B cell (primary cell): Measurements from ENCODE around the gene CACNA2D3. TPM values are rescaled to one million over a fixed set of nuclear protein-coding genes. Genes with fewer than 3 reads are reported as not detected.

Source experiments
- ATAC-seq: fragments of 200-7000 bp; cut with Tn5 transposase; one replicate; pipeline ENCODE4 v1.10.0; 2021; ENCODE audit warnings: low read depth, mild to moderate bottlenecking, moderate number of reproducible peaks, moderate library complexity
- CTCF ChIA-PET: fragments of 350-600 bp; sonication (Branson Sonifier 250); formaldehyde crosslinking; loops from one replicate; lab custom pipeline; 2021; ENCODE audit warnings: antibody characterized with exemption, inconsistent platforms; lab: Charles Lee
- POLR2A ChIA-PET: fragments of 350-600 bp; sonication (Branson Sonifier 250); formaldehyde crosslinking; loops from one replicate; lab custom pipeline; 2021; ENCODE audit warnings: antibody characterized with exemption; lab: Charles Lee
- DNase-seq: peaks from one replicate; pipeline ENCODE4 v3.0.0; 2013
- H2AFZ ChIP-seq: 2 replicates; pipeline ENCODE4 v1.6.1; 2012; ENCODE audit warnings: mild to moderate bottlenecking, low read depth, low read length; ENCODE audit not compliant: insufficient read depth, poor library complexity, severe bottlenecking
- H3K27ac ChIP-seq, 2 donors: 1 replicate in 1 of 2; 2 replicates in 1 of 2; pipeline ENCODE4 v1.5.1; 2012 to 2013; ENCODE audit warnings: low read length in 2 of 2, mild to moderate bottlenecking in 2 of 2, moderate library complexity in 1 of 2
- H3K27me3 ChIP-seq, 4 experiments: fragments of 200-600 bp in 1 of 4; sonication (generic) in 1 of 4; replicated peaks in 1 of 4; 1 replicate in 2 of 4; 2 replicates in 2 of 4; pipeline versions ENCODE4 v1.6.1 to v1.7.0; 2013 to 2016; ENCODE audit warnings: low read length in 3 of 4, mild to moderate bottlenecking in 2 of 4, mixed read lengths in 1 of 4, moderate library complexity in 1 of 4; ENCODE audit not compliant: insufficient read depth in 4 of 4, control insufficient read depth in 3 of 4; ENCODE audit errors: control extremely low read depth in 1 of 4
- H3K36me3 ChIP-seq, 2 experiments: replicated peaks in 1 of 2; 1 replicate in 1 of 2; 2 replicates in 1 of 2; pipeline versions ENCODE4 v1.6.1 to v1.7.1; 2013; ENCODE audit warnings: low read length in 1 of 2; ENCODE audit not compliant: insufficient read depth in 2 of 2, control insufficient read depth in 1 of 2; ENCODE audit errors: control extremely low read depth in 1 of 2, extremely low read depth in 1 of 2
- H3K4me1 ChIP-seq, 2 donors: fragments of 200-600 bp in 1 of 2; sonication (generic) in 1 of 2; 1 replicate in 1 of 2; 2 replicates in 1 of 2; pipeline versions ENCODE4 v1.5.1 to v1.6.1; 2013 to 2017; ENCODE audit warnings: low read length in 2 of 2; ENCODE audit not compliant: control insufficient read depth in 2 of 2, insufficient read depth in 2 of 2
- H3K4me2 ChIP-seq: replicated peaks from 2 replicates; pipeline ENCODE3; 2012; ENCODE audit warnings: mild to moderate bottlenecking, low read depth, low read length; ENCODE audit not compliant: poor library complexity, severe bottlenecking
- H3K4me3 ChIP-seq, 5 experiments: fragments of 200-600 bp in 1 of 5; sonication (generic) in 1 of 5; 1 replicate in 3 of 5; 2 replicates in 2 of 5; pipeline versions ENCODE4 v1.5.1 to v1.7.0; 2011 to 2016; ENCODE audit warnings: low read length in 4 of 5, mild to moderate bottlenecking in 4 of 5, low read depth in 2 of 5, control low read depth in 1 of 5, moderate library complexity in 1 of 5; ENCODE audit not compliant: insufficient read depth in 1 of 5; ENCODE audit errors: control extremely low read depth in 1 of 5, extremely low read depth in 1 of 5
- H3K79me2 ChIP-seq: fragments of 200-600 bp; sonication (generic); one replicate; pipeline ENCODE4 v1.6.0; 2016; ENCODE audit warnings: low read length; ENCODE audit not compliant: control insufficient read depth, insufficient read depth
- H3K9ac ChIP-seq: fragments of 200-600 bp; sonication (generic); 2 replicates; pipeline ENCODE4 v1.6.1; 2017; ENCODE audit warnings: mild to moderate bottlenecking, low read length, moderate library complexity
- H3K9me3 ChIP-seq, 3 donors: one replicate each; pipeline versions ENCODE4 v1.6.1 to v1.7.1; 2013; ENCODE audit warnings: low read length in 2 of 3; ENCODE audit not compliant: control insufficient read depth in 2 of 3, insufficient read depth in 1 of 3; ENCODE audit errors: control extremely low read depth in 1 of 3
- H4K20me1 ChIP-seq: 2 replicates; pipeline ENCODE4 v1.6.0; 2012; ENCODE audit warnings: mild to moderate bottlenecking, low read length; ENCODE audit not compliant: insufficient read depth, control insufficient read depth, poor library complexity, severe bottlenecking
- H3K27ac Mint-ChIP-seq: one replicate; pipeline ENCODE4 v1.8.0; 2021; ENCODE audit warnings: mixed read lengths
- H3K27me3 Mint-ChIP-seq: one replicate; pipeline ENCODE4 v1.8.0; 2021; ENCODE audit warnings: mixed read lengths
- H3K4me1 Mint-ChIP-seq: one replicate; pipeline ENCODE4 v1.8.0; 2021; ENCODE audit warnings: mixed read lengths
- H3K4me3 Mint-ChIP-seq: one replicate; pipeline ENCODE4 v1.8.0; 2021; ENCODE audit warnings: mixed read lengths
- H3K9me3 Mint-ChIP-seq: one replicate; pipeline ENCODE4 v1.8.0; 2022; ENCODE audit warnings: mixed read lengths; ENCODE audit not compliant: insufficient read depth
- CTCF ChIP-seq: fragments of 200-600 bp; IDR thresholded peaks from one replicate; pipeline ENCODE4 v1.8.0; 2022; ENCODE audit warnings: antibody characterized with exemption, mild to moderate bottlenecking
- EZH2 ChIP-seq: IDR thresholded peaks from 2 replicates; pipeline ENCODE4 v1.6.1; 2012; ENCODE audit warnings: borderline replicate concordance, low read depth, mild to moderate bottlenecking, moderate library complexity, low read length; ENCODE audit not compliant: insufficient read depth, poor library complexity, severe bottlenecking
- whole genome bisulfite sequencing: methylation state at CpG from one replicate; pipeline ENCODE4 v1.1.5; 2013; ENCODE audit warnings: missing lambda C conversion rate; ENCODE audit not compliant: insufficient coverage; 5-methylcytosine and 5-hydroxymethylcytosine counted together
- intact Hi-C: fragments of 100-400 bp; cut with micrococcal nuclease; formaldehyde crosslinking; loops from one replicate; pipeline ENCODE4 v1.10.0; 2022
- polyA plus RNA-seq: library from polyadenylated mRNA; depleted of rRNA; stranded (reverse); fragments of >200 nt; gene quantifications from 2 replicates; pipeline ENCODE4 v1.2.3, GENCODE V29; 2012
- total RNA-seq, 2 donors: library from RNA; stranded (reverse); fragments of 120-200 nt in 1 of 2; gene quantifications; 1 replicate in 1 of 2; 2 replicates in 1 of 2; pipeline versions ENCODE4 v1.2.3 to v1.2.4, GENCODE V29; 2013 to 2022

Gene CACNA2D3
- total and polyA plus RNA-seq, 2 donors (not counting 1 experiment from before 2014, with no cell fraction given), result not detected

- Mint-ChIP-seq H3K27ac (no peak overlapping the region), H3K4me1 (no peaks in the 10 kb centered on the region), H3K27me3 (no peaks in the 10 kb centered on the region), H3K9me3 (no peaks in the 10 kb centered on the region), H3K4me3 (no peak overlapping the region)
- TF ChIP-seq EZH2 (no peak), CTCF (no peak)
- no peak overlapping the region for H3K27ac ChIP-seq
- H3K27me3 ChIP-seq, result no peaks in the 10 kb centered on the region
- H4K20me1 ChIP-seq, result no peaks in the 10 kb centered on the region
- intact Hi-C loops, result no loop called here
- peaks cover 0 to 3% (median 0%) of the 10 kb centered on the region in 3 donors for H3K9me3 ChIP-seq
- H3K4me3 ChIP-seq, result no peak overlapping the region
- no peak overlapping the region for H3K4me2 ChIP-seq
- WGBS, result no CpG with 5 or more reads among the region's 1 CpG
- no peaks in the 10 kb centered on the region for H3K4me1 ChIP-seq
- no peak overlapping the region for H2AFZ ChIP-seq
- no peak overlapping the region for H3K9ac ChIP-seq
- ATAC-seq (no peak), DNase-seq (no peak)
- H3K79me2 ChIP-seq, result no peaks in the 10 kb centered on the region
- ChIA-PET POLR2A (interaction anchor here (0.6 kb wide), 1 partner anchor 683 kb away, joined by 8 read pairs; no protein-coding TSS in a partner anchor), CTCF (no interaction called here)
- H3K36me3 ChIP-seq, result no peaks in the 10 kb centered on the region
Measured at GRCh38 chr3:54960082-54960481, 837.7 kb downstream of the CACNA2D3 start.

- no peak overlapping the region for H3K4me3 ChIP-seq
- no peak overlapping the region for H3K27ac Mint-ChIP-seq
- no peak overlapping the region for H3K4me3 Mint-ChIP-seq
- POLR2A ChIA-PET, result no interaction called here
- intact Hi-C loops, result no loop called here
- peaks cover 0 to 3% (median 0%) of the 10 kb centered on the region in 3 donors for H3K9me3 ChIP-seq
- no peaks in the 10 kb centered on the region for H4K20me1 ChIP-seq
- H3K27me3 ChIP-seq, result no peaks in the 10 kb centered on the region
- no peak for ATAC-seq
- no peak for TF ChIP-seq CTCF
- TF ChIP-seq EZH2, result no peak
- H3K27ac ChIP-seq, result no peak overlapping the region
- no peak overlapping the region for H3K9ac ChIP-seq
- no peak for DNase-seq
- H3K36me3 ChIP-seq, result no peaks in the 10 kb centered on the region
- 82% methylated on average over 2 of the region's 4 CpGs for WGBS
- H3K4me1 ChIP-seq, result no peaks in the 10 kb centered on the region
- H3K9me3 Mint-ChIP-seq, result no peaks in the 10 kb centered on the region
- H3K4me2 ChIP-seq, result no peak overlapping the region
- H3K79me2 ChIP-seq, result no peaks in the 10 kb centered on the region
- CTCF ChIA-PET, result no interaction called here
- no peak overlapping the region for H2AFZ ChIP-seq
- H3K27me3 Mint-ChIP-seq, result no peaks in the 10 kb centered on the region
- H3K4me1 Mint-ChIP-seq, result no peaks in the 10 kb centered on the region
Measured at GRCh38 chr3:54960701-54961100, 838.3 kb downstream of the CACNA2D3 start.
